HL-60 (cell line): ENCODE measurements around the gene GGACT.

Source experiments
- DNase-seq, 2 experiments: peaks; one replicate each; pipeline ENCODE4 v3.0.0-alpha.2; 2010 to 2020; ENCODE audit warnings: low read depth in 1 of 2, low spot score in 1 of 2
- H3K27ac ChIP-seq: fragments of 250-450 bp; sonication (Bioruptor Pico); replicated peaks from 2 replicates; pipeline ENCODE4 v1.5.1; 2020; ENCODE audit warnings: mild to moderate bottlenecking, moderate library complexity
- H3K27me3 ChIP-seq: fragments of 250-450 bp; sonication (Bioruptor Pico); 2 replicates; pipeline ENCODE4 v1.5.1; 2021; ENCODE audit warnings: mild to moderate bottlenecking, moderate library complexity; ENCODE audit not compliant: insufficient read depth, poor library complexity, severe bottlenecking
- H3K4me3 ChIP-seq: replicated peaks from 2 replicates; pipeline ENCODE4 v1.5.1; 2011; ENCODE audit warnings: mild to moderate bottlenecking, control low read depth, low read length; ENCODE audit not compliant: insufficient read depth
- GABPA ChIP-seq: IDR thresholded peaks from 2 replicates; pipeline ENCODE4 v1.6.1; 2012; ENCODE audit warnings: low read depth
- POLR2AphosphoS5 ChIP-seq: IDR thresholded peaks from 2 replicates; pipeline ENCODE4 v1.6.1; 2012; ENCODE audit warnings: low read depth
- SPI1 ChIP-seq: IDR thresholded peaks from 2 replicates; pipeline ENCODE4 v1.6.1; 2012; ENCODE audit warnings: low read depth, mild to moderate bottlenecking, borderline replicate concordance
- TF ChIP-seq, protein P1 (sequence below): IDR thresholded peaks from one replicate; pipeline ENCODE4 v1.5.1; 2011; ENCODE audit warnings: low read length, control low read depth, inconsistent platforms; ENCODE audit not compliant: insufficient read depth
- TF ChIP-seq, protein P2 (sequence below): IDR thresholded peaks from 2 replicates; pipeline ENCODE4 v1.6.1; 2012; ENCODE audit warnings: low read depth; ENCODE audit not compliant: insufficient replicate concordance

Gene GGACT

DNA sequence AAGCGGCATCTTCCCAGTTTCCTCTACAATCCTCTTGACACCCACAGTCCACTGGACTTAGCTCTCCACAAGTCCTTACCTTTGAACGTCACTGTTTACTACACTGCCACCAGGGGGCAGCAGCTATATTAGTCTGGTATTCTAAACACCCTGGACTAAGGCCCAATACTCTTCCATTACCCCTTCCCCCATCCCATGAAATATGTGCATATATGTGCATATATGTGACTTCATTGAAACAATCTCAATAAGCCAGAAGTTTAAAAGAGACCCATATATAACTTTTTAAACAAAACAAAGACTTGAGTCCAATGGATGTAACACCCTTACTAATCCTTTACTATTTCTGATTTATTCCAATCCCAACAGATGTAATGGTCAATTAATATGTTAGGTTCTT lies 15.5 kb downstream of the GGACT start:
- TF ChIP-seq, protein P1, sequence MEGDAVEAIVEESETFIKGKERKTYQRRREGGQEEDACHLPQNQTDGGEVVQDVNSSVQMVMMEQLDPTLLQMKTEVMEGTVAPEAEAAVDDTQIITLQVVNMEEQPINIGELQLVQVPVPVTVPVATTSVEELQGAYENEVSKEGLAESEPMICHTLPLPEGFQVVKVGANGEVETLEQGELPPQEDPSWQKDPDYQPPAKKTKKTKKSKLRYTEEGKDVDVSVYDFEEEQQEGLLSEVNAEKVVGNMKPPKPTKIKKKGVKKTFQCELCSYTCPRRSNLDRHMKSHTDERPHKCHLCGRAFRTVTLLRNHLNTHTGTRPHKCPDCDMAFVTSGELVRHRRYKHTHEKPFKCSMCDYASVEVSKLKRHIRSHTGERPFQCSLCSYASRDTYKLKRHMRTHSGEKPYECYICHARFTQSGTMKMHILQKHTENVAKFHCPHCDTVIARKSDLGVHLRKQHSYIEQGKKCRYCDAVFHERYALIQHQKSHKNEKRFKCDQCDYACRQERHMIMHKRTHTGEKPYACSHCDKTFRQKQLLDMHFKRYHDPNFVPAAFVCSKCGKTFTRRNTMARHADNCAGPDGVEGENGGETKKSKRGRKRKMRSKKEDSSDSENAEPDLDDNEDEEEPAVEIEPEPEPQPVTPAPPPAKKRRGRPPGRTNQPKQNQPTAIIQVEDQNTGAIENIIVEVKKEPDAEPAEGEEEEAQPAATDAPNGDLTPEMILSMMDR: peak; percentile 62
- TF ChIP-seq SPI1 (no peak), GABPA (no peak)
- Histone ChIP-seq H3K27me3 (no peaks in the 10 kb centered on the region), H3K4me3 (no peak overlapping the region), H3K27ac (no peak overlapping the region)
- DNase-seq: peak; percentile 34 to 79

DNA sequence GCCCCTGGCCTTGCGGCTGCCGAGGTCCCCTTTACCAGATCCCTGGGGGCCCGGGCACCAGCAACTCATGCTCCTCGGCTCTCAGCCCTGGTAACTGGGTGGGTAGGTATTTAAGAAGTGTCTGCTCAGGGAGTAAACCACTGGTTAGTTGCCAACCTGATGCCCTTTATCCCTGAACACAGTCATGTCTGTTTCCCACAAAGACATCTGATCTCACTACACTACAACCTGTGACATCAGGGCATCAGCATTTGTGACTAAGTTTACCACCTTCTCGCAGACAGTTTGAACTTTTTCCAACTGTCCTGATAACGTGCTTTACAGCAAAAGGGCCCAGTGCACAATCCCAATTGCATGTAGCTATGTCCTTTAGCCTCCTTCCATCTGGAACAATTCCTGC lies 22.0 kb downstream of the GGACT start:
- TF ChIP-seq SPI1 (no peak), POLR2AphosphoS5 (no peak), GABPA (no peak)
- TF ChIP-seq, protein P1: no peak
- TF ChIP-seq, protein P2, sequence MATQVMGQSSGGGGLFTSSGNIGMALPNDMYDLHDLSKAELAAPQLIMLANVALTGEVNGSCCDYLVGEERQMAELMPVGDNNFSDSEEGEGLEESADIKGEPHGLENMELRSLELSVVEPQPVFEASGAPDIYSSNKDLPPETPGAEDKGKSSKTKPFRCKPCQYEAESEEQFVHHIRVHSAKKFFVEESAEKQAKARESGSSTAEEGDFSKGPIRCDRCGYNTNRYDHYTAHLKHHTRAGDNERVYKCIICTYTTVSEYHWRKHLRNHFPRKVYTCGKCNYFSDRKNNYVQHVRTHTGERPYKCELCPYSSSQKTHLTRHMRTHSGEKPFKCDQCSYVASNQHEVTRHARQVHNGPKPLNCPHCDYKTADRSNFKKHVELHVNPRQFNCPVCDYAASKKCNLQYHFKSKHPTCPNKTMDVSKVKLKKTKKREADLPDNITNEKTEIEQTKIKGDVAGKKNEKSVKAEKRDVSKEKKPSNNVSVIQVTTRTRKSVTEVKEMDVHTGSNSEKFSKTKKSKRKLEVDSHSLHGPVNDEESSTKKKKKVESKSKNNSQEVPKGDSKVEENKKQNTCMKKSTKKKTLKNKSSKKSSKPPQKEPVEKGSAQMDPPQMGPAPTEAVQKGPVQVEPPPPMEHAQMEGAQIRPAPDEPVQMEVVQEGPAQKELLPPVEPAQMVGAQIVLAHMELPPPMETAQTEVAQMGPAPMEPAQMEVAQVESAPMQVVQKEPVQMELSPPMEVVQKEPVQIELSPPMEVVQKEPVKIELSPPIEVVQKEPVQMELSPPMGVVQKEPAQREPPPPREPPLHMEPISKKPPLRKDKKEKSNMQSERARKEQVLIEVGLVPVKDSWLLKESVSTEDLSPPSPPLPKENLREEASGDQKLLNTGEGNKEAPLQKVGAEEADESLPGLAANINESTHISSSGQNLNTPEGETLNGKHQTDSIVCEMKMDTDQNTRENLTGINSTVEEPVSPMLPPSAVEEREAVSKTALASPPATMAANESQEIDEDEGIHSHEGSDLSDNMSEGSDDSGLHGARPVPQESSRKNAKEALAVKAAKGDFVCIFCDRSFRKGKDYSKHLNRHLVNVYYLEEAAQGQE: no peak
- DNase-seq: no peak
- Histone ChIP-seq H3K27ac (no peak overlapping the region), H3K4me3 (no peak overlapping the region), H3K27me3 (no peaks in the 10 kb centered on the region)

DNA sequence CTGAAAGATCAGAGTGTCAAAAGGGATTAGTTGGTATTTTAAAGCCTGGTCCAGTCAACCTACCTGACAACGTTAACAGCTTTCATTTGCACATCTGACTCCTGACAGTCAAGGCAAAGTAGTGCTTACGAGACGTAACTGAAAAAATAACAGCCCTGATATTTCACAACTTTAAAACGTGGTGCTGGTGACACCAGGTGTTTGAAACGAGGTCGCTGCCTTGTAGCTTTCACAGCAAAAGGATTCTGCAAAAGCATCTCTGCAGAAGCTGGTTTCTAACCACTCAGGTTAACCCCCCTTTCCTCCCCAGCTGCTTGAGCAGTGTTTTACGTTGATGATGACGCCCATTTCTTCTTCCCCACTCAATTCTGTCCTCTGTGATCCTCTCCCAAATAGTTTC lies 23.3 kb downstream of the GGACT start:
- Histone ChIP-seq H3K27ac (no peak overlapping the region), H3K4me3 (no peak overlapping the region), H3K27me3 (no peaks in the 10 kb centered on the region)
- TF ChIP-seq, protein P2: no peak
- TF ChIP-seq GABPA (no peak), POLR2AphosphoS5 (no peak), SPI1 (no peak)
- TF ChIP-seq, protein P1: no peak
- no peak for DNase-seq

DNA sequence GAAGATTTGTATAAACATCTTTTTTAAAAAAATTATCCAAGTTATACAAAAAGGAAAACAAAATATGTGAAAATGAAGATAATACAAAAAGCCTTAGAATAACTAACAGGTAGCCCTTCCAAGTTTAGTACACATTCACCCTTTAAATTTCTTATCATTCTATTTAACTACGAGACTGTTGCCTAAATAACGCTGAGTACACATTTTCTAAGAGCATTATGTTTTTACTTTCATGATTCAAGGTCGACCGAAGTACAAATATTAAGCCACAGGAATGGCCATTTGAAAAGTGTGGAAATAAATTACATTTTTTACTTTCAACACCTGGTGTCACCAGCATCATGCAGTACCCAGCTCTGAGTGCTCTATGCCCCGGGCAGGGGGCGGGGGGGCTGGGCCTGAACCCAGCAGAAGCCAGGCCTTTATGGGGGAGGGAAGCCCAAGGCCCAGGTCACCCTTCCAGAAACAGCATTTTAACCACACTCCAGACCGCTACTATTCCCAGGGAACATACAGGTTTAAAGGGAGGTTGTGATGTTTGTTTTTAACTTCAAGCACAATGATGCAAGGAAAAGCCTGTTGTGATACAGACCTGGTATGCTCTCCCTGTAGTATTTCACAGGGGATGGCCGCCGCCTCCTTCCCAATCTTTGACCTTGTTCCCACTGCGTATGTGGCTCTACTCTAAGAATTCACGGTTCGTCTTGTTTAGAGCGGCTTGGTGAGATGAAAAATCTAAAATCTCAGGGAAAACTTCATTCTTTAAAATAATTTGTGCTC lies 24.0 kb downstream of the GGACT start:
- TF ChIP-seq, protein P1: no peak
- TF ChIP-seq SPI1 (no peak), POLR2AphosphoS5 (no peak), GABPA (no peak)
- TF ChIP-seq, protein P2: no peak
- H3K27ac ChIP-seq: no peak overlapping the region
- DNase-seq: no peak
- no peak overlapping the region for H3K4me3 ChIP-seq
- H3K27me3 ChIP-seq: no peaks in the 10 kb centered on the region
